H1 (cell line): ENCODE measurements around the gene MED12L.

ENCODE experiments used
- CTCF ChIP-seq, 3 experiments: IDR thresholded peaks; 1 replicate in 2 of 3; 2 replicates in 1 of 3; pipeline versions ENCODE4 v1.5.1 to v1.6.1; 2011; ENCODE audit warnings: low read length in 3 of 3, mild to moderate bottlenecking in 3 of 3, inconsistent platforms in 2 of 3, low read depth in 1 of 3, moderate library complexity in 1 of 3; ENCODE audit not compliant: insufficient read depth in 1 of 3; ENCODE audit errors: control extremely low read depth in 1 of 3
- HDAC2 ChIP-seq, 2 experiments: fragments of 300-600 bp in 1 of 2; sonication (generic) in 1 of 2; IDR thresholded peaks; 2 replicates each; pipeline ENCODE4 v1.6.1; 2011 to 2012; ENCODE audit warnings: low read depth in 2 of 2, low read length in 2 of 2, mild to moderate bottlenecking in 2 of 2, moderate library complexity in 2 of 2, borderline replicate concordance in 1 of 2, inconsistent platforms in 1 of 2
- MAX ChIP-seq: IDR thresholded peaks from 2 replicates; pipeline ENCODE4 v1.6.1; 2012; ENCODE audit warnings: inconsistent platforms
- NRF1 ChIP-seq: IDR thresholded peaks from 2 replicates; pipeline ENCODE4 v1.6.1; 2011; ENCODE audit warnings: mild to moderate bottlenecking, low read depth, low read length, improper control_type of control experiment
- RAD21 ChIP-seq, 2 experiments: IDR thresholded peaks in 1 of 2; conservative IDR thresholded peaks in 1 of 2; 2 replicates each; pipeline ENCODE4 v1.6.1; 2011; ENCODE audit warnings: low read depth in 2 of 2, low read length in 2 of 2, improper control_type of control experiment in 1 of 2, inconsistent platforms in 1 of 2, mild to moderate bottlenecking in 1 of 2, moderate library complexity in 1 of 2
- TEAD4 ChIP-seq: IDR thresholded peaks from 2 replicates; pipeline ENCODE4 v1.6.1; 2012; ENCODE audit warnings: low read depth, low read length, inconsistent platforms, mixed read lengths
- YY1 ChIP-seq: IDR thresholded peaks from 2 replicates; pipeline ENCODE4 v1.6.1; 2011; ENCODE audit warnings: low read depth, mild to moderate bottlenecking, low read length

- TF ChIP-seq YY1: no peak
- TF ChIP-seq NRF1: no peak
- TF ChIP-seq RAD21 (IDR thresholded peaks at IDR 0.05 in 1 of 2, conservative IDR thresholded peaks at IDR 0.05 in 1 of 2; ENCODE audit: low read depth in 2 of 2, low read length in 2 of 2): no peak
- no peak for TF ChIP-seq CTCF (IDR thresholded peaks at IDR 0.05; ENCODE audit: control extremely low read depth in 1 of 3, insufficient read depth in 1 of 3, low read depth in 1 of 3, low read length in 3 of 3)
- TF ChIP-seq MAX: no peak
- TF ChIP-seq HDAC2 (IDR thresholded peaks at IDR 0.05; ENCODE audit: borderline replicate concordance in 1 of 2, low read depth in 2 of 2, low read length in 2 of 2): no peak
- TF ChIP-seq TEAD4: no peak
These were observed 200.5 kb downstream of the MED12L start for GRCh38 chr3:151285940-151286339.
